Measurements from ENCODE around the gene GNAS-AS1.

- TF ChIP-seq POLR2A (IDR thresholded peaks at IDR 0.05) (no peak), CTCF (IDR thresholded peaks at IDR 0.05) (no peak)
Measured at GRCh38 chr20:58888103-58888502, 37.4 kb upstream of the GNAS-AS1 start.
